Glomerular visceral epithelial cell (primary cell): ENCODE results near the gene PPP2R5C.
"Not testable (repeated sequence)": the region's sequence is repeated elsewhere in the genome, so short reads cannot be mapped to it uniquely, and the experiment has no call there.

Experiments used
- DNase-seq: peaks from one replicate; pipeline ENCODE4 v3.0.0-alpha.2; 2016; ENCODE audit errors: extremely low spot score

Gene PPP2R5C

DNA sequence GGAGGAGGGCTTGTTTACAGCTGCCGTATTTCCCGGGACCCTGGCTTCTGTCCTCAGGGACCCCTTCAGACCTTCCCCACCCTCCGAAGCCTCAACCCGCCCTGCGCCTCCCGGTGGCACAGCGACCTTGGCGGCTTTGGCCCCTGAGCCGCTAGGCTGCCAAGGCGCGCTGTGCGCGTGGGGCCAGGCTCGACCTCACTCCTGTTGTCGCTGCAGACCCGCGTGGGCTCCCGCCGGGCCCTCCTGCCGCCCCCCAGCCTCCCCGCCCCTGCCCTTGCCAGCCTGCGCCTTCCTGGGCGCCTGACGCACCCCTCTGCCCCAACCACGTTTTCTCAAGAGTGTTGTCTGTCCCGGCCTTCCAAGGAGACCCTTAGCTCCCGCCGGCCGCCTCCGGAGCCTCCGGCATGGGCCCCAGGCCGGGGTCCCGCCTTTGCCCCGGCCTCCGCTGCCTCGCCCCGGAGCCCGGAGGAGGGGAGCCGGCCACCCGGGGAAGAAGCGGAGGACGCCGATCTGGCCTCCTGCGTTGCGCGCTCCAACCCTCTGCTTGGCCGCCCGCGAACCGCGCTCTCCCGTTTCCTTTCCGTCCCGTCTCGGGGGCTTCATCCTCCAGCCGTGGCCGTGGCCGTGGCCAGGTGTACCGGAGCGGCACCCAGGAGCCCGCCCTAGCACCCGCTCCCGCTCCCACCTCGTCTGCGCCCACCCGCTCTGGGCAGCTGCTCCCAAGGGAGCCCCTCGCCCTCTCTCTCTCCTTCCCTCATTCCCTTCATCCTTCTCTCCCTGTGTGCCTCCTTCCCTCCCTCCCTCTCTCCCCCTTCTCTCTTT, 19.9 kb downstream of the PPP2R5C start:
- no peak for DNase-seq

DNA sequence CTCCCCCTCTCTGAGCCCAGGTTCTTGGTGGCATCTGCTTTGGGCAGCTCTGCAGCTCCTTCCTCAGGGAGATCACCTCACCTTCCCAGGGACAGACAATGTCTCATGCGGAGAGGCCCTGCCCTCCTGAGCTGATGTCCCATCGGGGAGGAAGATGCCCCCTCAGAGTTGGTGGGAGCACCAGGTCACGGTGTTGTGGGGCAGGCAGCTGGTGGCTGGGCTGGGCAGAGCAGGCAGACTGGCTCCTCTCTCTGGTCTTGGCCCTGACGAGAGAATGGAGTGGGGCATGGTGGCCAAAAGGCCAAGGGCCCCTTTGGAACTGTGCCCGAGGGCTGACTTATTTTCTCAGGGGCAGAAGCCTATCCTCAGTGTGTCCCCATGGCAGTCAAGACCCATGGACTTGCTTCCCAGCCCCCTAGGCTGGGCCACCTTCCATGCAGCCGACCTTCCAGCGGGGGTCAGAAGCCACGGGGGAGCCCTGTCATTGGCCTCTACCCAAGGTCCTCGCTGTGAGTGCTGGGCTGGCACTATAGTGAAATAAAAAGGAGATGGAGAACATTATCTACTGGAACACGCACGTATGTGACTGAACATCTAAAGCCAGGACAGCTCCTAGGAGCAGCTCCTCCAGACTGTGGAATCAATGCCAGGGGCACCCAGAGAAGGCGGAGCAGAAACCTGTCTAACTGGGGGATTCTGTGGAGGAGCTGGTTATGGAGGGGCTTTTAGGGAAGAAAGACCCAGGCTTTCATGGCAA, 21.9 kb downstream of the PPP2R5C start:
- DNase-seq = no peak

DNA sequence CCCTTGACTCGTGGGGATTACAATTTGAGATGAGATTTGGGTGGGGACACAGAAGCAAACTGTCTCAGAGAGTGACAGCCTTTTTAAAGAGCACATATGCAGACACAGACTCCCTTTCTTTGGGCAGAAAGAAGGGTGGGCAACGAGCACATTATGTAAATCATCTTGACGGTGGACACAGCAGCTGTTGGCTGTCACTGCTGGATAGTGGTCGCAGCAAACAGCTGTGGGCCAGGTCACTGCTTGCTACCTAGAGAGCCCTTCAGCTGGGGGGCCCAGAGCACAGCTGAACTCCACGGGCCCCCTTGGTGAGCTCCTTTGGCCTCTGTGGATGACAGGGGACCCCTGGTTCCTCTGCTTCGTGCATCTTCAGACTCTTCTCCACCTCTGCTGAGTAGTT, 23.1 kb downstream of the PPP2R5C start:
- DNase-seq = no peak

DNA sequence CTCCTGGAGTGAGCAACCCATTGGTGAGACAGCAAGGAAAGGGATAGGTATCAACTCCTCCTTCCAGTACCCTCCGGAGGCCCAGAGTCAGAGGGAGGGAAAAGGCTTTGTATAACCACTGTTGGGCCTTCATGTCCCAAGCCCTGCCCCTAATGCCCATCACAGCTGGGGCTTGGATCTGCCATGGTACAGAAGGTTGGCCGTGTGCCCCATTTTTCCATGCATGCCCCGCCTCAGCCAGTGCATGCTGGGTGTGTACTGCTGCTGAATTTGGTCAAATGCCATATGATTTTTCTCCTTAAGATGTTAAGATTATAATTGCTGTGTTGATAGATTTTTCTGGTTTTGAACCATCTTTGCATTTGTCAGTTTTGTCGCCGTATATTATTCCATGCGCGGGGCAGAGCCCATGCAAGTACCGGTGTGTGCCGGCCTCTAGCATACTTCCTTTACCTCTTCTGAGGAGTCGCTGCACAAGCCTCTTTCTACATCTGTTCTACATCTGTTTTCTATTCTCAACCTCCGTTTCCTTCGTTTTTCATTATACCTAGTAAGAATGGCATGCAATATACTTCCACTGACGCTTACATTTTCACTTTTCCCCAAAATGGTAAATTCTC, 26.6 kb downstream of the PPP2R5C start:
- no peak for DNase-seq

DNA sequence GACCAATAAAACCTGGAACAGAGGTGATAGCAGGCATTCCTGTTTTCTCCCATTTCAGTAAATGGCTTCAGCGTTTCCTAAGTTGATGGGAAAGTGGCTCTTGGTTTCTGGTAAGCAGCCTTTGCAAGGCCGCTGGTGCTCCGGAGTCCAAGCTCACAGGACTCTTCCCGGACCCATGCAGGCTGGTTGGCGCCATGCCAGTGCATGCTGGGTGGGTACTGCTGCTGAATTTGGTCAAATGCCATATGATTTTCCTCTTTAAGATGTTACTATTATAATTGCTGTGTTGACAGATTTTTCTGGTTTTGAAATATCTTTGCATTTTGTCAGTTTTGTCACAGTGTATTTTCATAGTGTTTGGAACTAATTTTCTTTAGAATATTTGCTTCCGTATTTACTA, 27.7 kb downstream of the PPP2R5C start:
- no peak for DNase-seq

DNA sequence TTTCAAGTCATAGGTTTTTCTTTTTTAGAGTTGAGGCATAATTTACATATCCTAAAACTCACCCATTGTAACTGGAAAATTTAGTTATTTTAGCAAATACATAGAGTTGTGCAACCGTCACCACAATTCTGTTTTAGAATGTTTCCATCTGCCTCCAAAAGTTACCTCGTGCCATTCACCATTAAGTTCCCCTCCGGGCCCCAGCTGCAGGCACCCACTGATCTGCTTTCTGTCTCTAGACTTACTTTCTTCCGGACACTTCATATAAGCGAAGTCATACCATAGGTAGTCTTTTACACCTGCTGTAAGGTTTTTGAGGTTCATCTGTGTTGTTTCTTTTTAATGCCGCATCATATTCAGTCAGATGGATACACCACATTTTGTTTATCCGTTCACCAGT, 28.7 kb downstream of the PPP2R5C start:
- DNase-seq = no peak

DNA sequence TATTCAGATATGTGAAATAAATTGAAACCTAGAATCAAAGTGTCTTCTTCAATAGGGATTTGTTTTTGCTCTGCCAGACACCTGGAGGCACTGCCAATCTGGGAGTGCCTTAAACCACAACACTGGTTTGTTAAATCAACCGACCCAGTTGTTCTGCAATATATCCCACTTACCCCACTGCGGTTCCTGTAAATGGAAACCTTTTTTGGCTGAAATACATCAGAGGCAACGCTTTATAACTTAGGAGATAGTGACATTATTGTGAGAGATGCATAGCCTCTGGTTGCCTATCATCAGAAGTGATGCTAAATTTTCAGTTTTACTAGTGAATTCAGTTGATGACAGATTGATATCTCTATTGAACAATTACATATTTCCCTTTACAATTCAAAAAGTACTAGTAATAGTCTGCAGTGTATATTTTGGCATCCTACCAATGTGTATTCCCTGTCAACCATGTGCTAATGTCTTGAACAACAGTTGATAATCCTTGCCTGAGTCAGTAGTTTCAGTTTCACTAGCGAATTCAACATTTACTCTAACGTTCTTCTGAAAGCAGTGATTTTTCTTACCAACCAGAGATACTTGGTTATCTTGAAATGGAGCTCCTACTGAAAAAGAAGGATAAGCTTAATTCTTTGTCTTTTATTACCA, 30.5 kb downstream of the PPP2R5C start:
- DNase-seq = peak; percentile 52

DNA sequence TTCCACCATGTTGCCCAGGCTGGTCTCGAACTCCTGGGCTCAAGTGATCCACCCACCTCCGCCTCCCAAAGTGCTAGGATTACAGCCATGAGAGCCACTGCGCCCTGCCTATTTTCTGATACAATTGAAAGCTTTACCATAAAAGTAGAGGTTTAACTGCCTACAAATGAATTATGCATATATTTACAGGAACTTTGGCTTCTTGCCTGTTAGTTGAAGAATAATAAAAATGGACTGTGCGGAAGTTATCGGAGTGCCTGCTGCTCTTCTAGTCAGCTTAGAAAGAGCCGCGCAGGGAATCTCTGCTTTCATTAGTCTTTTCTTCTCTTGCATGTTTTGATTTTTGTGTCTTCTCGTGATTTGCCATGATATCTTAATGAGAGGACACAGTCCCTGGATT, 34.5 kb downstream of the PPP2R5C start:
- no peak for DNase-seq

DNA sequence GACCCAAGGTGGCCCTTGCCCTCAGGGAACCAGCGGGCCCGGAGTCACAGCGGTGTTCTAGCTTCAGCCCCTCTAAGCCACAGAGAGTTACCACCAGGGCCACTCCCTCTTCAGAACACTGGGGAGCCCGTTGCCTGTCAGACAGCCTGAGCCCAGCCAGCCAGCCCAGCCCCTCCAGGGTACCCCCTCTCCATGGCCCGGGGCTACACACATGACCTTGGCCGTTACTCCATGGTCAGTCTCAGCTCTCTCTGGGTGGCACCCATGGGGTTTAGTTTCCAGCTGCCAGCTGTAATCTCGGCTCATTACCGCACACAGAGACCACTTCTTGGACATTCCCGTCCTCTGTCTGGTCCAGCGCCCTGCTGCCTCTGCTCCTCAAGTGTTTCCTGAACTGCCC, 35.0 kb downstream of the PPP2R5C start:
- DNase-seq = no peak

DNA sequence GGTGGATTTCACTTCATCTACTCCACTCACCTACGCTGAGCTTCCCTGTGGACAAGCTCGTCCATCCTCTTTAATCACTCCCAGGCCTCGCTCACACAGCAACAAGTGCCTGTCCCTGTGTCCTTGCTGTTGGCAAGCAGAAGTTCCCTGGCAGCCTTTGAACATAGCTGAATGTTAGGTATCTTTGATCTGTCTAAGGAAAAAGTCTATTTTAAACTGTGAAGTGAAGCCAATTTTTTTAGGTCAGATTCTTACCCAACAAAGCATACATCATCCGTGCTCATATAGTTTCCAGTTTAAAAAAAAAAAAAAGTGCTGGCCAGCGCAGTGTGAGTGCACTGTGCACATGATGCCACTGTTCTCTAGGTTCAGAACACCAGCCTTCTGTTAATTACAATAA, 36.3 kb downstream of the PPP2R5C start:
- no peak for DNase-seq

DNA sequence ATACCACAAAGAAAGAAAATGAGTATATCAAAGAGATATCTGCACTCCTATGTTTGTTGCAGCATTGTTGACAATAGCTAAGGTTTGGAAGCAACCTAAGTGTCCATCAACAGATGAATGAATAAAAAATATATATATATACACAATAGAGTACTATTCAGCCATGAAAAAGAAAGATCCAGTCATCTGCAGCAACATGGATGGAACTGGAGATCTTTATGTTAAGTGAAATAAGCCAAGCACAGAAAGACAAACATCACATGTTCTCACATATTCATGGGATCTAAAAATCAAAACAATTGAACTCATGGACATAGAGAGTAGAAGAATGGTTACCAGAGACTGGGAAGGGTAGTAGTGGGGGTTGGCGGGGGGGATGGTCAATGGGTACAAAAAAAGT, 42.9 kb downstream of the PPP2R5C start:
- not testable (repeated sequence) for DNase-seq

DNA sequence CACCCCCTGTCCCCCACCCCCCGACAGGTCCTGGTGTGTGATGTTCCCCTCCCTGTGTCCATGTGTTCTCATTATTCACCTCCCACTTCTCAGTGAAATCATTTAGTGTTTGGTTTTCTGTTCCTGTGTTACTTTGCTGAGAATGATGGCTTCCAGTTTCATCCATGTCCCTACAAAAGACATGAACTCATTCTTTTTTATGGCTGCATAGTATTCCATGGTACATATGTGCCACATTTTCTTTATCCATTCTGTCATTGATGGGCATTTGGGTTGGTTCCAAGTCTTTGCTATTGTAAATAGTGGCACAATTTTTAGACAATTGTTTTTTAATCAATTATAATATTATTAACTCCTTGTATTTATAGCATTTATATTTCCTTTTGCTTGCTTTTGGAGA, 44.7 kb downstream of the PPP2R5C start:
- DNase-seq = not testable (repeated sequence)

DNA sequence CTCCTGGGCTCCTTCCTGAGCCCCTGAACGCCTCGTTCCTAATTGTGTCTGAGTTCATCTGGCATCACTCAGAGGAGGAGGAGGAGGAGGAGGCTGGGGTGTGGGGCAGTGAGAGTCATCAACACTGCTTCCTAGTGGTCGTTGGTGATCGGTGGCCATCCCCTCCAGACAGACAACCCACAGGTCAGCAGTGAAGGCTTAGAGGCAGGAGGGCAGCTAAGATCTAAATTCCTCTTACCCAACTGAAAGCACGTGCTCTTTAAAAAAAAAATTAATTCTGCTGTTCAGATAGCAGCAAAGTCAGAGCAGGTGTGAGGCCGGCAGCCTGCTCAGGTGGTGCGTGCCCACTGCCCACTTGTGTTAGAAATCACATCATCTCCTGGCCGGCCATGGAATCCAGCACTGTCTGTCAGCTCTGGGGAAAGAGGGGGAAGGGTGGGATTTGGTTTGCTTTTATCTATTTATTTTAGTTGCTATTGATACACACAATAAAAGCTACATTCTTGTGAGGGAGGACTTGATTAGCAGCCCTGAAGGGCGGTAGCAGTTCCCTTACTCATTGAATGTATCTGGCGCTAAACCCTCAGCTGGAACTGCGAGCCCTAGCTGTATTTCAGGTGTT, 46.6 kb downstream of the PPP2R5C start:
- peak; percentile 11 for DNase-seq

DNA sequence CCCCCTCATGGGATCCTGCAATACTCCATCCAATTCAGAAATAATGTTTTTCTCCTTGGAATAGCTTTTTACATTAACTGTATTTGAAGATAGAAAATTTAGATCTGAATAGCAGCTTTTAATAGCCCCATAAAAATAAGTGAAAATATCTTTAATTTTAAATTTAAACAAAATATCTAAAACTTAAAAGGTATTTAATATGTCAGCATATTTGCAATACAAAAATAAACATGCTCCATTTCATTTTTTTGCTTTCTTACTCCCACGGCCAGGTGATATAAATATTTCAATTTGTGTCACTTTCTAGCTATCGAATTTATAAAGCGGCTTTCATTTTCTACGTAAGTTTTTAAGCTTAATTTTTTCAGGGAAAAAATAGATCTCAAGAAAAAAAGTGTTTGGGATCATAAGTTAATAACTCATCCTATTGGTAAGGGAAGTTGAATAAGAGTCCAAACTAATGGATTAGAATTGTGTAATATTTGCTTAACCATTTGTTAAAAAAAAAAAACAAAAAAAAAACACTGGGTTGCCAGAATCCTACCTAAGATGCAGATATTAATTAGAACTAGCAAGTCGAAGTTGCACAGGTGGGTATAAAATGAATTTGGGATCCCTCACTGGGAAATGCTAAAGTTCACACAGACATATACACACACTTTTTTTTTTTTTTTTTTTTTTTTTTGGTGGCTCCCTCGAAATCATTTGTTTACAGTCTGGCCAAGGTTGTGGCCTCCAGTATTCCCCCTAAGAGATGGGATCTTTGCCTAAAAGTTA, 47.6 kb downstream of the PPP2R5C start:
- no peak for DNase-seq

DNA sequence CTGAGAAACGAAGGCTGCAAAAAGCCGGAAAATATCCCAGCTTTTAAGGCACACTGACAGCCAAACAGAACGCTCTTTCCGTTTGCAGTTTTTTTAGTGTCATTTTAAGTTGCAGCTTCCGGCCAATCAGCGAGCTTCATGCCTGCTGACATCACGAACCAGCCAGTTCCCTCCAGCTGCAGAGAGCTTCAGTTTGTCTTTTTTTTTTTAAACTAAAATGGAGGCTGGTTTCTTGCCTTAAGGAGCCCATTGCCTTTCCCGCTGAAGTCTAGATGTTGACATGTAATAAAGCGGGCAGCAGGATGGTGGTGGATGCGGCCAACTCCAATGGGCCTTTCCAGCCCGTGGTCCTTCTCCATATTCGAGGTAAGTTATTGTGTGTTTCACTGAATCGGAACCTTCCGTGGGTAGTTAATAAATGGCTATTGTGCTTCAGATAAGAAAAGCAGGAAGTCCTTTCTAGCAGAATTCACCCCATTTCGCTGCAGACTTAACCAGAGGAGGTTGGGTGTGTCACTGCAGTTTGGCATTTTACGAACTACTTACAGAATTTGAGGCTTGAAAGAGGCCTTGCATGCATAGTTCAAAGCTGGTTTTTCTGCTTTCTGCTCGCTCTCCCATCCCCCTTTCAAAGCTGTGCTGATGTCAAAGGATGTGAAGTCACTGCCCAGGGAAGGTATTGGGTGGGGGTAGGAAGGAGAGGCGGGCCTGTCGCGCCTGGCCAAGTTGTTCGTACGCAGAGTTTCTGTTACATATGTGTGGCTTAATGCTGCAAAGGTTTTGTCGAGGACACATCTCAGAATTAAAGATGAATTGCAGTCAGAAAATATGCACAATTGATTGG, 48.4 kb downstream of the PPP2R5C start:
- peak; percentile 90 for DNase-seq

DNA sequence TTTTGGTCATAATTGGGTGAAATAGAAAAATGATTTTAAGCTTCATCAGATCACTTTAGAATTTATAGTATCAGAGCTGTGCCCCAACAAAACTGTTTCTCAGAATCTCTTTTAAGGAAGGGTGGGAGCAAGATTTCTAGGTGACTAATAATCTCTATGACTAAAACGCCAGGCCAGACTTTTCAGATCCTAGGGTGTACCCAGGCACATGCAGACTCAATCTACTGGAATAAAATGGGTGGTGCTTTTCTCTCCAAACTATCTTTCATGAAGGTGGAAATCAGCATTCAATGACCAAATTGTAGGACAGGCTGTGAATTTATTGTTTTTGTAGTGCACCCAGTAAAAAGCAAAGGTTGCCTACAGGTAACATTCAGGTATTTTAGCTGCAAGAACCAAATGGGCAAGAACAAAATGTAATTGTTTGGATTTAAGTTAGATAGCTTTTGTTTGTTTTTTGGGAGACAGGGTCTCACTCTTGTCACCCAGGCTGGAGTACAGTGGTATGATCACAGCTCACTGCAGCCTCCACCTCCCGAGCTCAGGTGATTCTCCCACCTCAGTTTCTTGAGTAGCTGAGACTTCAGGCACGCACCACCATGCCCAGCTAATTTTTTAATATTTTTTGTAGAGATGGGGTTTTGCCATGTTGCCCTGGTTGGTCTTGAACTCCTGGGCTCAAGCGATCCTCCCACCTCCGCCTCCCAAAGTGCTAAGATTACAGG, 49.5 kb downstream of the PPP2R5C start:
- DNase-seq = peak; percentile 41

DNA sequence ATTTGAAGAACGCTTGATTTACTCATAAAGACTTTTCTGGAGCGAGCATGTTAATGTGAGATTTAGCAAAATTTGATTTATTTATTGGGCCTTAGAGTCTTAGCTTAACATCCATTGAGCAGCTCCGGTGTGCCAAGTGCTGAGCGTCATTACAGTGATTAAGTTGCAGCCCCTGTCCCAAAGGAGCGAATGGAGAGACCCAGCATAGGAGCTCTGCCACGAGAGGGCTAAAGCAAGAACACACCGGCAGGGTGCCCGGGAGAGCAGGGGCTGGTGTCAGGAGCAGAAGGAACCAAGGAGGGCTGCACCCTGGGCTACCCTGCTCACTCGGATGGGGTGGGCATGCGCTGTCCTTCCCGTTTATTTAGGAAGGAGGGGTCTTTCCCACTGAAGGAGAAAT, 50.6 kb downstream of the PPP2R5C start:
- no peak for DNase-seq

DNA sequence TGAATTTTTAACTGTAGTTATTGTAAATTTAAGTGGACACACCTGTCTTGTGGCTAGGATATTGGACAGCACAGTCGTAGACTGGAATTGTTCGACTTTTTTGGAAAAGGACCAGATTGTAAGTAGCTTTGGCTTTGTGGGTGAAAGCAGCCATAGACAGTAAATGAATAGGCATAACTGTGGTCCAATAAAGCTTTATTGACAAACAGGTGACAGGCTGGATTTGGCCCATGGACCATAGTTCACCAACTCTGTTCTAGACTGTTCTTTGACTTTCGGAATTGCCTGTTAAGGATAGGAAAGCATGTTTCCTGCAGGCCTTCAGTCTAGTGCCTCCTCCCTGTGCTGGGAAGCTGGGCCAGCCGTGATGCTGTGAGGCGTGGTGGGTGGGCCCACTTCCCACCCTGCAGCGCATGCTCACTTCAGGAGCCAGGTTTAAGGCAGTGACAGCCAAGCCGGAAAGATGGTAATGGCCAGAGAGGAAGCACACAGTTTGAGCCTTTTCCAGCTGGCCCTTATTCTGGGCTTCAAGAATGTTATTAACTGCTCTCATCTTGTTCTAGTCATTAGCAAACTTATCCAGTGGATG, 51.8 kb downstream of the PPP2R5C start:
- DNase-seq = no peak

DNA sequence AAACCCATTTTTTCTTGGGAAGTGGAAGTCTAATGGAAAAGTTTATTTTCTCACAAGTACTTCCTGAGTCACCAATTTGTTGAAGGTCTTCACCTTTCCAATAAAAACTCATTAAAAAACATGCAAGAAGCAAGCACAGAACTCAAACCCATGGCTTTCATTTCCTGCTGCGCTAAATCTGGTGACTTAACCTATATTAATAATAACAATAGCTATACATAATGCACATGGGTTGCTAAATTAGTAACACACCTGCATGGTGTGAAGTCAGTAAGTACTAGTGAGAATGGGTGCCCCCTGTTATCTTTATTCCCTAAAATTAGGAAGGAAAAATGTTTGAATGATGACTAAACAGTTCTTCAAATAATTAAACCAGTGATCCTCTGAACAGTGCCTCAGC, 52.3 kb downstream of the PPP2R5C start:
- DNase-seq = no peak
